ENCODE results near the gene TENM4.

Gene TENM4

GRCh38 chr11:78972590-78972989, 468.2 kb downstream of the TENM4 start:
- DNase-seq (ENCODE audit: low spot score) = no peak

GRCh38 chr11:78972177-78972576, 468.7 kb downstream of the TENM4 start:
- DNase-seq (ENCODE audit: low spot score) = no peak

GRCh38 chr11:78967811-78968210, 473.0 kb downstream of the TENM4 start:
- DNase-seq (ENCODE audit: low spot score) = no peak

- DNase-seq (ENCODE audit: low spot score) = no peak
Measured at GRCh38 chr11:78965432-78965831, 475.4 kb downstream of the TENM4 start.

- DNase-seq (ENCODE audit: low spot score) = peak; percentile 80
Measured at GRCh38 chr11:78961937-78962701, 478.7 kb downstream of the TENM4 start.

- no peak for DNase-seq (ENCODE audit: low spot score)
Measured at GRCh38 chr11:78961247-78961646, 479.6 kb downstream of the TENM4 start.

- no peak for DNase-seq (ENCODE audit: low spot score)
Measured at GRCh38 chr11:78958444-78958843, 482.4 kb downstream of the TENM4 start.

- no peak for DNase-seq (ENCODE audit: low spot score)
Measured at GRCh38 chr11:78957476-78958245, 483.2 kb downstream of the TENM4 start.

- no peak for DNase-seq (ENCODE audit: low spot score)
Measured at GRCh38 chr11:78954696-78955095, 486.1 kb downstream of the TENM4 start.

GRCh38 chr11:78954261-78954660, 486.6 kb downstream of the TENM4 start:
- no peak for DNase-seq (ENCODE audit: low spot score)

GRCh38 chr11:78952890-78953289, 487.9 kb downstream of the TENM4 start:
- no peak for DNase-seq (ENCODE audit: low spot score)

GRCh38 chr11:78952175-78952574, 488.7 kb downstream of the TENM4 start:
- no peak for DNase-seq (ENCODE audit: low spot score)

- no peak for DNase-seq (ENCODE audit: low spot score)
Measured at GRCh38 chr11:78949976-78950690, 490.7 kb downstream of the TENM4 start.

GRCh38 chr11:78946945-78947902, 493.6 kb downstream of the TENM4 start:
- DNase-seq (ENCODE audit: low spot score) = no peak

- DNase-seq (ENCODE audit: low spot score) = no peak
Measured at GRCh38 chr11:78943841-78944240, 497.0 kb downstream of the TENM4 start.

GRCh38 chr11:78943154-78943553, 497.7 kb downstream of the TENM4 start:
- DNase-seq (ENCODE audit: low spot score) = no peak

GRCh38 chr11:78941226-78941851, 499.5 kb downstream of the TENM4 start:
- DNase-seq (ENCODE audit: low spot score) = no peak

GRCh38 chr11:78940500-78941225, 500.2 kb downstream of the TENM4 start:
- no peak for DNase-seq (ENCODE audit: low spot score)

- no peak for DNase-seq (ENCODE audit: low spot score)
Measured at GRCh38 chr11:78938971-78939370, 501.9 kb downstream of the TENM4 start.

- no peak for DNase-seq (ENCODE audit: low spot score)
Measured at GRCh38 chr11:78938036-78938435, 502.8 kb downstream of the TENM4 start.
